OCI-LY3 (cell line): Measurements from ENCODE around the gene CLCN4.

Experiments used
- EZH2phosphoT487 ChIP-seq: fragments of 200-600 bp; shearing (Covaris generic); IDR thresholded peaks from 2 replicates; pipeline ENCODE4 v1.6.1; 2018; ENCODE audit warnings: antibody characterized with exemption, mixed run types, low read depth
- TF ChIP-seq, protein P1 (sequence below): fragments of 200-600, 300-600 bp; sonication (generic); IDR thresholded peaks from 2 replicates; pipeline ENCODE4 v1.5.1; 2014; ENCODE audit warnings: antibody characterized with exemption, low read length, low read depth

DNA sequence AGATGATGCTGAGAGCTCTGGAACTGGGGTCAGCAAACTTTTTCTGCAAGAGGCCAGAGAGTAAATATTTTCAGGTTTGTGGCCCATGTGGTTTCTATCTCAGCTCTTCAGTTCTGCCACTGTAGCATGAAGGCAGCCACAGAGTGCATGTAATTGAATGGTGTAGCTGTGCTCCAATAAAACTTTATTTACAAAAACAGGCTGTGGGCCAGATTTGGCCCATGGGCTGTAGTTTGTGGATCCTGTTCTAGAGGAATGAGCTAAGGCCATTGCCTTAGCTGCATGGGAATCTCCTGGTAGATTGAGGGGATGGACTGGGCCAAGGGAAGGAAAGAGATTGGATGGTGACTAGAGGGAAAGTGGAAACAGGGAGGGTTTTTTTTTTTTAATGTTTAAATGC, 36.8 kb downstream of the CLCN4 start:
- TF ChIP-seq, protein P1, sequence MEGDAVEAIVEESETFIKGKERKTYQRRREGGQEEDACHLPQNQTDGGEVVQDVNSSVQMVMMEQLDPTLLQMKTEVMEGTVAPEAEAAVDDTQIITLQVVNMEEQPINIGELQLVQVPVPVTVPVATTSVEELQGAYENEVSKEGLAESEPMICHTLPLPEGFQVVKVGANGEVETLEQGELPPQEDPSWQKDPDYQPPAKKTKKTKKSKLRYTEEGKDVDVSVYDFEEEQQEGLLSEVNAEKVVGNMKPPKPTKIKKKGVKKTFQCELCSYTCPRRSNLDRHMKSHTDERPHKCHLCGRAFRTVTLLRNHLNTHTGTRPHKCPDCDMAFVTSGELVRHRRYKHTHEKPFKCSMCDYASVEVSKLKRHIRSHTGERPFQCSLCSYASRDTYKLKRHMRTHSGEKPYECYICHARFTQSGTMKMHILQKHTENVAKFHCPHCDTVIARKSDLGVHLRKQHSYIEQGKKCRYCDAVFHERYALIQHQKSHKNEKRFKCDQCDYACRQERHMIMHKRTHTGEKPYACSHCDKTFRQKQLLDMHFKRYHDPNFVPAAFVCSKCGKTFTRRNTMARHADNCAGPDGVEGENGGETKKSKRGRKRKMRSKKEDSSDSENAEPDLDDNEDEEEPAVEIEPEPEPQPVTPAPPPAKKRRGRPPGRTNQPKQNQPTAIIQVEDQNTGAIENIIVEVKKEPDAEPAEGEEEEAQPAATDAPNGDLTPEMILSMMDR, result no peak
- TF ChIP-seq EZH2phosphoT487, result no peak
